ENCODE measurements around the gene LCT.
A peak's percentile ranks its signal among the peaks of the same experiment; 100 is the strongest.

Gene LCT

GRCh38 chr2:135762530-135762929 lies 74.5 kb downstream of the LCT start:
- H3K36me3 ChIP-seq (ENCODE audit: control insufficient read depth in 4 of 4, insufficient read depth in 4 of 4, low read length in 3 of 4), result peaks cover 33 to 84% (median 49%) of the 10 kb centered on the region in 4 experiments
- no peaks in the 10 kb centered on the region for H3K27me3 ChIP-seq (replicated peaks in 2 of 5; ENCODE audit: control insufficient read depth in 4 of 5, insufficient read depth in 5 of 5, low read length in 4 of 5)
- no peaks in the 10 kb centered on the region for H3K4me1 ChIP-seq (ENCODE audit: control extremely low read depth in 1 of 4, control insufficient read depth in 4 of 4, insufficient read depth in 4 of 4, low read length in 3 of 4)
- POLR2A ChIA-PET, result no interaction called here
- no peak for DNase-seq
- no peak overlapping the region for H3K4me3 ChIP-seq (ENCODE audit: control insufficient read depth in 1 of 7, extremely low read depth in 1 of 7, insufficient read depth in 4 of 7, low read depth in 2 of 7, low read length in 6 of 7)
- peaks cover 0 to 3% (median 3%) of the 10 kb centered on the region in 5 experiments for H3K9me3 ChIP-seq (ENCODE audit: control extremely low read depth in 1 of 5, control insufficient read depth in 4 of 5, insufficient read depth in 2 of 5, low read depth in 1 of 5, low read length in 4 of 5)
- no CpG with 5 or more reads among the region's 1 CpG for WGBS (ENCODE audit: insufficient coverage)
- no peak overlapping the region for H3K27ac ChIP-seq (ENCODE audit: insufficient read depth in 1 of 2, low read depth in 1 of 2, low read length in 2 of 2, poor library complexity in 1 of 2, severe bottlenecking in 2 of 2)
- CTCF ChIA-PET, result interaction anchor here (1.0 kb wide), 2 partner anchors 19 to 34 kb away, joined by 3 read pairs; no protein-coding TSS in a partner anchor

DNA sequence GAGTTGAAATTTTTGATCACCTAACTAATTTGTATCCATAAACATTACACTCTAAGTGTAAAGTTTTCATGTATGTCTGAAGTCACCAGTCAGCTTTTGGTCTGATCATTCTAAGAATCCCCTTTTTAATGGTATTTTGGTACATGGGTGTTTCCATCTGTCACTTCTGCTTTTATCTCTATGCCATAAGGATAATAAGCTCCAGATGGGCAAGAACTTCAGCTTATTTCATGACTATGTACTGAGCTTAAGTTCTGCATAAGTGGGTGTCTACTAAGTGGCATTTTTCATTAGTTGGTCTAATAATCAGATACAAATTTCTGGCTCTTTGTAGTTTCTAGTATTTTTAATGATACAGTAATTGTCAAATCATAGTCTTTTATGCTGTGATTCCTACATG lies 75.0 kb downstream of the LCT start:
- Histone ChIP-seq H3K36me3 (ENCODE audit: control insufficient read depth in 4 of 4, insufficient read depth in 4 of 4, low read length in 3 of 4) (peaks cover 30 to 85% (median 48%) of the 10 kb centered on the region in 4 experiments), H3K4me3 (ENCODE audit: control insufficient read depth in 1 of 7, extremely low read depth in 1 of 7, insufficient read depth in 4 of 7, low read depth in 2 of 7, low read length in 6 of 7) (no peak overlapping the region), H3K27me3 (replicated peaks in 2 of 5; ENCODE audit: control insufficient read depth in 4 of 5, insufficient read depth in 5 of 5, low read length in 4 of 5) (no peaks in the 10 kb centered on the region), H3K4me1 (ENCODE audit: control extremely low read depth in 1 of 4, control insufficient read depth in 4 of 4, insufficient read depth in 4 of 4, low read length in 3 of 4) (no peaks in the 10 kb centered on the region), H3K27ac (ENCODE audit: insufficient read depth in 1 of 2, low read depth in 1 of 2, low read length in 2 of 2, poor library complexity in 1 of 2, severe bottlenecking in 2 of 2) (no peak overlapping the region), H3K9me3 (ENCODE audit: control extremely low read depth in 1 of 5, control insufficient read depth in 4 of 5, insufficient read depth in 2 of 5, low read depth in 1 of 5, low read length in 4 of 5) (peaks cover under 1 to 8% (median 6%) of the 10 kb centered on the region in 5 experiments)
- DNase-seq, result peak in 2 of 3 donors; percentile 33 to 41
- CTCF ChIA-PET, result interaction anchor here (1.0 kb wide), 1 partner anchor 35 kb away, joined by 3 read pairs; no protein-coding TSS in a partner anchor
- POLR2A ChIA-PET, result no interaction called here

GRCh38 chr2:135756692-135757091 lies 80.3 kb downstream of the LCT start:
- H3K27ac ChIP-seq (ENCODE audit: insufficient read depth in 1 of 2, low read depth in 1 of 2, low read length in 2 of 2, poor library complexity in 1 of 2, severe bottlenecking in 2 of 2), result no peak overlapping the region
- ChIA-PET POLR2A (no interaction called here), CTCF (interaction anchor here (4.1 kb wide), 1 partner anchor 11 kb away, joined by 15 read pairs; no protein-coding TSS in a partner anchor)
- H3K36me3 ChIP-seq (ENCODE audit: control insufficient read depth in 4 of 4, insufficient read depth in 4 of 4, low read length in 3 of 4), result peaks cover 49 to 84% (median 63%) of the 10 kb centered on the region in 4 experiments
- H3K9me3 ChIP-seq (ENCODE audit: control extremely low read depth in 1 of 5, control insufficient read depth in 4 of 5, insufficient read depth in 2 of 5, low read depth in 1 of 5, low read length in 4 of 5), result peaks cover 5 to 26% (median 16%) of the 10 kb centered on the region in 5 experiments
- 100% methylated on average over 1 of the region's 1 CpG for WGBS (ENCODE audit: insufficient coverage)
- no peaks in the 10 kb centered on the region for H3K4me1 ChIP-seq (ENCODE audit: control extremely low read depth in 1 of 4, control insufficient read depth in 4 of 4, insufficient read depth in 4 of 4, low read length in 3 of 4)
- no peak overlapping the region for H3K4me3 ChIP-seq (ENCODE audit: control insufficient read depth in 1 of 7, extremely low read depth in 1 of 7, insufficient read depth in 4 of 7, low read depth in 2 of 7, low read length in 6 of 7)
- DNase-seq, result peak in 1 of 3 donors; percentile 27
- H3K27me3 ChIP-seq (replicated peaks in 2 of 5; ENCODE audit: control insufficient read depth in 4 of 5, insufficient read depth in 5 of 5, low read length in 4 of 5), result no peaks in the 10 kb centered on the region

GRCh38 chr2:135755573-135755972 lies 81.4 kb downstream of the LCT start:
- CTCF ChIA-PET, result interaction anchor here (0.7 to 4.1 kb wide), 3 partner anchors 10 to 17 kb away, joined by 3 to 15 read pairs (median 4); no protein-coding TSS in a partner anchor
- DNase-seq, result no peak
- H3K27ac ChIP-seq (ENCODE audit: insufficient read depth in 1 of 2, low read depth in 1 of 2, low read length in 2 of 2, poor library complexity in 1 of 2, severe bottlenecking in 2 of 2), result no peak overlapping the region
- peaks cover 44 to 78% (median 55%) of the 10 kb centered on the region in 4 experiments for H3K36me3 ChIP-seq (ENCODE audit: control insufficient read depth in 4 of 4, insufficient read depth in 4 of 4, low read length in 3 of 4)
- POLR2A ChIA-PET, result interaction anchor here (1.0 kb wide), 1 partner anchor 10 kb away, joined by 3 read pairs; no protein-coding TSS in a partner anchor
- no peaks in the 10 kb centered on the region for H3K4me1 ChIP-seq (ENCODE audit: control extremely low read depth in 1 of 4, control insufficient read depth in 4 of 4, insufficient read depth in 4 of 4, low read length in 3 of 4)
- 100% methylated on average over 1 of the region's 2 CpGs for WGBS (ENCODE audit: insufficient coverage)
- H3K4me3 ChIP-seq (ENCODE audit: control insufficient read depth in 1 of 7, extremely low read depth in 1 of 7, insufficient read depth in 4 of 7, low read depth in 2 of 7, low read length in 6 of 7), result no peak overlapping the region
- H3K9me3 ChIP-seq (ENCODE audit: control extremely low read depth in 1 of 5, control insufficient read depth in 4 of 5, insufficient read depth in 2 of 5, low read depth in 1 of 5, low read length in 4 of 5), result peaks cover 5 to 26% (median 16%) of the 10 kb centered on the region in 5 experiments
- no peaks in the 10 kb centered on the region for H3K27me3 ChIP-seq (replicated peaks in 2 of 5; ENCODE audit: control insufficient read depth in 4 of 5, insufficient read depth in 5 of 5, low read length in 4 of 5)

DNA sequence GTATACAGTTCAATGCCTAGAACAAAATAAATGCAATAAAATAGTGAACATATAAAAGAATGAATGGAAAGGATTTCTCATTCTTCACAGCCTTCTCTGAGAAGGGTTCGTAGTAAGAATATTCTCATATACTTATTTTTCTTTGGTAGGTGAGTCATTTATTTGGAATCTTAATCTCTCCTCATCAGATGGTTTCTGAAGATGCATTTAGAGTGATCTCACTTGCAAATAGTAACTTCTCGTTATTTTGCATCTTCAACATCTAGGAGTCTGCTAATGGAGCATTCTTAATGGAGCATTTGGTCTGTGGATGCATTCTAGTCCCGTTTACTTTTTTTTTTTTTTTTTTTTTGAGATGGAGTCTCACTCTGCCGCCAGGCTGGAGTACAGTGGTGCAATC lies 91.4 kb downstream of the LCT start:
- no peaks in the 10 kb centered on the region for H3K9me3 ChIP-seq (ENCODE audit: control extremely low read depth in 1 of 5, control insufficient read depth in 4 of 5, insufficient read depth in 2 of 5, low read depth in 1 of 5, low read length in 4 of 5)
- H3K27me3 ChIP-seq (replicated peaks in 2 of 5; ENCODE audit: control insufficient read depth in 4 of 5, insufficient read depth in 5 of 5, low read length in 4 of 5), result no peaks in the 10 kb centered on the region
- CTCF ChIA-PET, result interaction anchor here (1.0 to 3.2 kb wide), 5 partner anchors 11 to 110 kb away, joined by 3 to 15 read pairs (median 3); no protein-coding TSS in a partner anchor
- no peak overlapping the region for H3K27ac ChIP-seq (ENCODE audit: insufficient read depth in 1 of 2, low read depth in 1 of 2, low read length in 2 of 2, poor library complexity in 1 of 2, severe bottlenecking in 2 of 2)
- WGBS (ENCODE audit: insufficient coverage), result no CpG with 5 or more reads among the region's 4 CpGs
- no peak for DNase-seq
- POLR2A ChIA-PET, result interaction anchor here (1.0 kb wide), 1 partner anchor 10 kb away, joined by 3 read pairs; no protein-coding TSS in a partner anchor
- H3K36me3 ChIP-seq (ENCODE audit: control insufficient read depth in 4 of 4, insufficient read depth in 4 of 4, low read length in 3 of 4), result peaks cover 2 to 44% (median 15%) of the 10 kb centered on the region in 4 experiments
- peaks cover 6 to 19% (median 18%) of the 10 kb centered on the region in 4 experiments for H3K4me1 ChIP-seq (ENCODE audit: control extremely low read depth in 1 of 4, control insufficient read depth in 4 of 4, insufficient read depth in 4 of 4, low read length in 3 of 4)
- no peak overlapping the region for H3K4me3 ChIP-seq (ENCODE audit: control insufficient read depth in 1 of 7, extremely low read depth in 1 of 7, insufficient read depth in 4 of 7, low read depth in 2 of 7, low read length in 6 of 7)

- ChIA-PET CTCF (interaction anchor here (1.0 to 3.2 kb wide), 6 partner anchors 12 to 110 kb away, joined by 3 to 15 read pairs (median 3); no protein-coding TSS in a partner anchor), POLR2A (interaction anchor here (0.6 to 1.0 kb wide), 3 partner anchors 8 to 14 kb away, joined by 3 read pairs; no protein-coding TSS in a partner anchor)
- H3K4me3 ChIP-seq (ENCODE audit: control insufficient read depth in 1 of 7, extremely low read depth in 1 of 7, insufficient read depth in 4 of 7, low read depth in 2 of 7, low read length in 6 of 7), result no peak overlapping the region
Observed at GRCh38 chr2:135744760-135745314, 92.1 kb downstream of the LCT start.

DNA sequence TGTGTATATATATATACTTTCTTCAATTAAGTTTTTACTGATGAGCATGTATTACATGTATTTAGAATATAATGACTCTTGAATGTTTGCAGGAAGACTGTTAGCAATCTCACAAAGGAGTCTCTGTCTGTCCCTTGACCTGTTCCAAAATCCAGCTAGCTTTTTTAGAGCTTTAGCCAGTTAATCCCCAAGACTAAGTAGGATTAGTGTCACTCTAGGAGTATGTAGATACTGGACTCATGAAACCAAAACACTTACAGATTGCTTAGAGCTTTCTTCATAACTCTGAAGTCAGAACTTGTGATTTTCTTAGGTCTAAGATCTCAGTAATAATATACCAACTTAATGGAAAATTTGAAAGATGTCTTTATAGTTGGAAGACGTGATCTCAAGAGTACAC lies 93.1 kb downstream of the LCT start:
- Histone ChIP-seq H3K36me3 (ENCODE audit: control insufficient read depth in 4 of 4, insufficient read depth in 4 of 4, low read length in 3 of 4) (peaks cover 2 to 28% (median 8%) of the 10 kb centered on the region in 4 experiments), H3K27me3 (replicated peaks in 2 of 5; ENCODE audit: control insufficient read depth in 4 of 5, insufficient read depth in 5 of 5, low read length in 4 of 5) (no peaks in the 10 kb centered on the region), H3K27ac (ENCODE audit: insufficient read depth in 1 of 2, low read depth in 1 of 2, low read length in 2 of 2, poor library complexity in 1 of 2, severe bottlenecking in 2 of 2) (peak overlapping the region in 1 of 2 experiments; percentile 98), H3K4me1 (ENCODE audit: control extremely low read depth in 1 of 4, control insufficient read depth in 4 of 4, insufficient read depth in 4 of 4, low read length in 3 of 4) (peaks cover 6 to 19% (median 18%) of the 10 kb centered on the region in 4 experiments), H3K9me3 (ENCODE audit: control extremely low read depth in 1 of 5, control insufficient read depth in 4 of 5, insufficient read depth in 2 of 5, low read depth in 1 of 5, low read length in 4 of 5) (no peaks in the 10 kb centered on the region), H3K4me3 (ENCODE audit: control insufficient read depth in 1 of 7, extremely low read depth in 1 of 7, insufficient read depth in 4 of 7, low read depth in 2 of 7, low read length in 6 of 7) (peak overlapping the region in 5 of 7 experiments; percentile 7 to 93 (median 83))
- CTCF ChIA-PET, result interaction anchor here (1.0 to 1.7 kb wide), 4 partner anchors 9 to 54 kb away, joined by 3 to 4 read pairs (median 3); no protein-coding TSS in a partner anchor
- POLR2A ChIA-PET, result no interaction called here
- no CpG with 5 or more reads among the region's 1 CpG for WGBS (ENCODE audit: insufficient coverage)
- DNase-seq, result no peak

More at GRCh38 chr2:135744760-135745314, 92.1 kb downstream of the LCT start:
- Histone ChIP-seq H3K27ac (ENCODE audit: insufficient read depth in 1 of 2, low read depth in 1 of 2, low read length in 2 of 2, poor library complexity in 1 of 2, severe bottlenecking in 2 of 2) (no peak overlapping the region), H3K4me1 (ENCODE audit: control extremely low read depth in 1 of 4, control insufficient read depth in 4 of 4, insufficient read depth in 4 of 4, low read length in 3 of 4) (peaks cover 6 to 19% (median 18%) of the 10 kb centered on the region in 4 experiments), H3K36me3 (ENCODE audit: control insufficient read depth in 4 of 4, insufficient read depth in 4 of 4, low read length in 3 of 4) (peaks cover 2 to 37% (median 13%) of the 10 kb centered on the region in 4 experiments), H3K27me3 (replicated peaks in 2 of 5; ENCODE audit: control insufficient read depth in 4 of 5, insufficient read depth in 5 of 5, low read length in 4 of 5) (no peaks in the 10 kb centered on the region), H3K9me3 (ENCODE audit: control extremely low read depth in 1 of 5, control insufficient read depth in 4 of 5, insufficient read depth in 2 of 5, low read depth in 1 of 5, low read length in 4 of 5) (no peaks in the 10 kb centered on the region)
- peak; percentile 34 to 60 (median 52) for DNase-seq
- 90% methylated on average over 5 of the region's 5 CpGs for WGBS (ENCODE audit: insufficient coverage)

Data from common myeloid progenitor, CD34-positive (primary cell).